ENCODE measurements around the gene LSM6.
A peak's percentile ranks its signal among the peaks of the same experiment; 100 is the strongest.

Gene LSM6

DNA sequence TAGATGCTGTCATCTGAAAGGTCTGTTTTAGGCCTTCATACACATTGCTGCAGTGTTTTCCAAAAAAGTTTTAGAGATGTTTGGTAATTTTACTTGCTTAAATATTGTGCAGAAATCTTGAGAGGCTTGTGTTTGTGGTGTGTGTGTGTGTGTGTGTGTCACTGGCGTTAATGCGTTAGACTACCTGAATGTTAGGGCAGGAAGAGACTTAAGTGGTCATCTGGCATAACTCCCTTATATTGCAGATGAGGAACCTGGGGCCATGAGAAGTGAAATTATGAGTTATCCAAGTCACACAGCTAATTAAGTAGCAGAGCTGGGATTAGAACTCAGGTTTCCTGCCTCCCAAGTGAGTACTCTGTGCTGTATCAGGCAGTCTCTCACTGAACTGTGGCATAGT, 1.4 kb downstream of the LSM6 start:
- Histone ChIP-seq H3K79me2 (ENCODE audit: insufficient read depth, low read length) (peaks cover 67% of the 10 kb centered on the region), H3K9me2 (replicated peaks; ENCODE audit: insufficient read depth, low read length) (no peaks in the 10 kb centered on the region), H4K20me1 (ENCODE audit: low read depth, low read length) (no peaks in the 10 kb centered on the region), H3K27me3 (ENCODE audit: low read length) (no peaks in the 10 kb centered on the region), H2AFZ (ENCODE audit: low read depth, low read length, severe bottlenecking) (no peak overlapping the region), H3K4me3 (ENCODE audit: insufficient read depth, low read length, poor library complexity, severe bottlenecking) (peak overlapping the region; percentile 86), H3K27ac (ENCODE audit: low read depth, low read length) (peak overlapping the region; percentile 68), H3K4me2 (ENCODE audit: low read depth, low read length, poor library complexity, severe bottlenecking) (peak overlapping the region; percentile 91), H3K9me3 (ENCODE audit: insufficient read depth, low read length) (no peaks in the 10 kb centered on the region), H3F3A (ENCODE audit: insufficient read depth) (peaks cover 4% of the 10 kb centered on the region; the same call in 1 of the 2 replicates), H3K36me3 (ENCODE audit: low read length) (no peaks in the 10 kb centered on the region; the same call in 1 of the 2 replicates), H3K9ac (ENCODE audit: low read length) (peak overlapping the region; percentile 95)
- TF ChIP-seq EZH2phosphoT487 (conservative IDR thresholded peaks at IDR 0.05; ENCODE audit: low read length): no peak
- TF ChIP-seq, protein P1, sequence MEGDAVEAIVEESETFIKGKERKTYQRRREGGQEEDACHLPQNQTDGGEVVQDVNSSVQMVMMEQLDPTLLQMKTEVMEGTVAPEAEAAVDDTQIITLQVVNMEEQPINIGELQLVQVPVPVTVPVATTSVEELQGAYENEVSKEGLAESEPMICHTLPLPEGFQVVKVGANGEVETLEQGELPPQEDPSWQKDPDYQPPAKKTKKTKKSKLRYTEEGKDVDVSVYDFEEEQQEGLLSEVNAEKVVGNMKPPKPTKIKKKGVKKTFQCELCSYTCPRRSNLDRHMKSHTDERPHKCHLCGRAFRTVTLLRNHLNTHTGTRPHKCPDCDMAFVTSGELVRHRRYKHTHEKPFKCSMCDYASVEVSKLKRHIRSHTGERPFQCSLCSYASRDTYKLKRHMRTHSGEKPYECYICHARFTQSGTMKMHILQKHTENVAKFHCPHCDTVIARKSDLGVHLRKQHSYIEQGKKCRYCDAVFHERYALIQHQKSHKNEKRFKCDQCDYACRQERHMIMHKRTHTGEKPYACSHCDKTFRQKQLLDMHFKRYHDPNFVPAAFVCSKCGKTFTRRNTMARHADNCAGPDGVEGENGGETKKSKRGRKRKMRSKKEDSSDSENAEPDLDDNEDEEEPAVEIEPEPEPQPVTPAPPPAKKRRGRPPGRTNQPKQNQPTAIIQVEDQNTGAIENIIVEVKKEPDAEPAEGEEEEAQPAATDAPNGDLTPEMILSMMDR (IDR thresholded peaks at IDR 0.05; ENCODE audit: insufficient read depth, low read length, poor library complexity, severe bottlenecking): no peak

DNA sequence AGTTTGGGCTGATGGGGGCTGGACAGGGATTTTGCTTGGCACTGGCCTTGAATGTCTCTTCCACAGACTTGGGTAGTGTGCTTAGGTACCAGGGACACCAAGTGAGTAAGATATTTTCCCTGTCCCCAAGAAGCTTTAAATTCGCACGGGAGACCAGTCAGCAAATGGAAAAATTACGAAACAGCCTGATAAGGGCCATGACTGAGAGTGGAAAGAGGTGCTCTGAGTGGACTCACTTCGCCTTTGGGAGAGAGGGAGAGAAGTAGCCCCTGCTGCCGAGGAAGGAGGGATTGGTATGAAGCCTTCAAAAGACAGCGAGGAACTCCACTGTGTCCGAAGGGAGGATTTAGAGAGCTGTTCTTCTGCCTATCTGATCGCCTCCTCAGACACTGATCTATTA, 2.6 kb downstream of the LSM6 start:
- Histone ChIP-seq H3K36me3 (ENCODE audit: low read length) (peaks cover under 1% of the 10 kb centered on the region; the same call in 1 of the 2 replicates), H3K4me3 (ENCODE audit: insufficient read depth, low read length, poor library complexity, severe bottlenecking) (no peak overlapping the region), H3K9ac (ENCODE audit: low read length) (peak overlapping the region; percentile 17; the same call in 1 of the 2 replicates), H3K27me3 (ENCODE audit: low read length) (no peaks in the 10 kb centered on the region), H3K4me2 (ENCODE audit: low read depth, low read length, poor library complexity, severe bottlenecking) (peak overlapping the region; percentile 91), H3K9me2 (replicated peaks; ENCODE audit: insufficient read depth, low read length) (no peaks in the 10 kb centered on the region), H3F3A (ENCODE audit: insufficient read depth) (peaks cover 4% of the 10 kb centered on the region; the same call in 1 of the 2 replicates), H4K20me1 (ENCODE audit: low read depth, low read length) (no peaks in the 10 kb centered on the region), H3K9me3 (ENCODE audit: insufficient read depth, low read length) (no peaks in the 10 kb centered on the region), H3K79me2 (ENCODE audit: insufficient read depth, low read length) (peaks cover 79% of the 10 kb centered on the region), H3K27ac (ENCODE audit: low read depth, low read length) (no peak overlapping the region), H2AFZ (ENCODE audit: low read depth, low read length, severe bottlenecking) (no peak overlapping the region)
- no peak for TF ChIP-seq EZH2phosphoT487 (conservative IDR thresholded peaks at IDR 0.05; ENCODE audit: low read length)
- TF ChIP-seq, protein P1 (IDR thresholded peaks at IDR 0.05; ENCODE audit: insufficient read depth, low read length, poor library complexity, severe bottlenecking): no peak

DNA sequence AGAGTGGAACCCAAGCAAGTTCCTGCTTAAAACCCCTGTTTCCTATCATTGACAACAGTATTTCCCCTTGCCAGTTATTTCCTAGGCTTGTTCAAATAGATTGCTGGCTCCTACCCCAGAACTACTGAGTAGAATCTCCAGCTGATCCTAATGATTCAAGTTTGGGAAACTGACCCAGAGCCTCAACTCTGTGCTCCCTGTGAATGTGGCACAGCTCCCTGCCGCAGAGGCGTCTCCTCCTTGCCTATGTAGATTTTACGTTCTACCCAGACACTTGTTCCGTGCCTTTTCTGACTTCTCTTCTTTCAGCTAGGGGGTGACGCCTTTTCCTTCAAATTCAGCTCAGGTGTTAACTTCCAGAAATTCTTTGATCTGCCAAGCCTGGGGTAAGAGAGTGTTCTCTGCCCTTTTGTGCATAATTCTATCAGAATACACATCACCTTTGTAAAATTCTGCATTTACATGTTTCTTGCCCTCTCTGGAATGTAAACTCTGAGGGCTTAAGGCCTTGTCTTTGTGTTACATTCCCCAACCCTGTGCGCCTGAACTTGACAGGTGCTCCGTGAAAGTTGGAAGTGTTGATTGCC, 4.4 kb downstream of the LSM6 start:
- TF ChIP-seq, protein P1 (IDR thresholded peaks at IDR 0.05; ENCODE audit: insufficient read depth, low read length, poor library complexity, severe bottlenecking): no peak
- TF ChIP-seq EZH2phosphoT487 (conservative IDR thresholded peaks at IDR 0.05; ENCODE audit: low read length): no peak
- H2AFZ ChIP-seq (ENCODE audit: low read depth, low read length, severe bottlenecking): no peak overlapping the region
- H3K9me2 ChIP-seq (replicated peaks; ENCODE audit: insufficient read depth, low read length): no peaks in the 10 kb centered on the region
- no peaks in the 10 kb centered on the region for H3K27me3 ChIP-seq (ENCODE audit: low read length)
- no peaks in the 10 kb centered on the region for H3K9me3 ChIP-seq (ENCODE audit: insufficient read depth, low read length)
- no peak overlapping the region for H3K27ac ChIP-seq (ENCODE audit: low read depth, low read length)
- H3K4me2 ChIP-seq (ENCODE audit: low read depth, low read length, poor library complexity, severe bottlenecking): peak overlapping the region; percentile 13
- no peaks in the 10 kb centered on the region for H4K20me1 ChIP-seq (ENCODE audit: low read depth, low read length)
- peaks cover 89% of the 10 kb centered on the region for H3K79me2 ChIP-seq (ENCODE audit: insufficient read depth, low read length)
- H3K4me3 ChIP-seq (ENCODE audit: insufficient read depth, low read length, poor library complexity, severe bottlenecking): no peak overlapping the region
- peaks cover 12% of the 10 kb centered on the region; the same call in 1 of the 2 replicates for H3K36me3 ChIP-seq (ENCODE audit: low read length)
- H3K9ac ChIP-seq (ENCODE audit: low read length): no peak overlapping the region
- peaks cover 4% of the 10 kb centered on the region; the same call in 1 of the 2 replicates for H3F3A ChIP-seq (ENCODE audit: insufficient read depth)

Data from SU-DHL-6 (cell line).